ENCODE data around the gene PIP5K1B.

Gene PIP5K1B

DNA sequence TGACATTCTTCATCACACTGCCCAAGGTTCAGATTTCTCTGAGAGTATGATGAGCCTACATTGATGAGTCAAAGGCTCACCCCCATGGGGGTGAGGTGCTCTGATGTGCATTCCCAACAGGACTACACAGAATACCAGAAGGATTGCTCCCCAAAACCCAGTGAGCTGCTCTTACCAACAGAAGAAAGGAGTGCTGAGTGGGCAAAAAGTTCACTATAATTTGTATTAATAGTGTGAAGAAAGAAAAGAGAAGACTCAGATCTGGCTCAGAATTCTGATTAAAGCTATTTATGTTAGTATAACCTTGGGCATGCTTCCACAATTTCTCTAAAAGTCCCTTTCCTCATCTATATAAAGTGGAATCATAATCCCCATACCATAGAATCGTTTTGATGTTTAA, 262.8 kb downstream of the PIP5K1B start:
- Histone ChIP-seq H3K36me3 (replicated peaks; ENCODE audit: insufficient read depth, low read length) (no peaks in the 10 kb centered on the region), H3K4me2 (ENCODE audit: low read depth, low read length) (no peak overlapping the region), H3K79me2 (ENCODE audit: low read length) (no peaks in the 10 kb centered on the region), H2AFZ (ENCODE audit: low read length) (no peak overlapping the region), H3K9me2 (replicated peaks; ENCODE audit: insufficient read depth, low read length) (no peaks in the 10 kb centered on the region), H3K9me3 (replicated peaks; ENCODE audit: insufficient read depth, low read length) (no peaks in the 10 kb centered on the region), H3K9ac (ENCODE audit: low read length) (no peak overlapping the region), H3K4me3 (ENCODE audit: low read length) (no peak overlapping the region), H3F3A (ENCODE audit: insufficient read depth, low read length) (no peaks in the 10 kb centered on the region), H3K27me3 (replicated peaks; ENCODE audit: insufficient read depth, low read length) (no peaks in the 10 kb centered on the region), H4K20me1 (ENCODE audit: insufficient read depth, low read length) (no peaks in the 10 kb centered on the region), H3K4me1 (ENCODE audit: low read length) (no peaks in the 10 kb centered on the region), H3K27ac (ENCODE audit: low read length) (no peak overlapping the region)
- TF ChIP-seq, protein P1, sequence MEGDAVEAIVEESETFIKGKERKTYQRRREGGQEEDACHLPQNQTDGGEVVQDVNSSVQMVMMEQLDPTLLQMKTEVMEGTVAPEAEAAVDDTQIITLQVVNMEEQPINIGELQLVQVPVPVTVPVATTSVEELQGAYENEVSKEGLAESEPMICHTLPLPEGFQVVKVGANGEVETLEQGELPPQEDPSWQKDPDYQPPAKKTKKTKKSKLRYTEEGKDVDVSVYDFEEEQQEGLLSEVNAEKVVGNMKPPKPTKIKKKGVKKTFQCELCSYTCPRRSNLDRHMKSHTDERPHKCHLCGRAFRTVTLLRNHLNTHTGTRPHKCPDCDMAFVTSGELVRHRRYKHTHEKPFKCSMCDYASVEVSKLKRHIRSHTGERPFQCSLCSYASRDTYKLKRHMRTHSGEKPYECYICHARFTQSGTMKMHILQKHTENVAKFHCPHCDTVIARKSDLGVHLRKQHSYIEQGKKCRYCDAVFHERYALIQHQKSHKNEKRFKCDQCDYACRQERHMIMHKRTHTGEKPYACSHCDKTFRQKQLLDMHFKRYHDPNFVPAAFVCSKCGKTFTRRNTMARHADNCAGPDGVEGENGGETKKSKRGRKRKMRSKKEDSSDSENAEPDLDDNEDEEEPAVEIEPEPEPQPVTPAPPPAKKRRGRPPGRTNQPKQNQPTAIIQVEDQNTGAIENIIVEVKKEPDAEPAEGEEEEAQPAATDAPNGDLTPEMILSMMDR (IDR thresholded peaks at IDR 0.05; ENCODE audit: low read length) = no peak
- TF ChIP-seq EZH2 (optimal IDR thresholded peaks at IDR 0.05; ENCODE audit: low read depth, low read length) (no peak), EZH2phosphoT487 (IDR thresholded peaks at IDR 0.05; ENCODE audit: low read length) (no peak)
- DNase-seq = no peak

DNA sequence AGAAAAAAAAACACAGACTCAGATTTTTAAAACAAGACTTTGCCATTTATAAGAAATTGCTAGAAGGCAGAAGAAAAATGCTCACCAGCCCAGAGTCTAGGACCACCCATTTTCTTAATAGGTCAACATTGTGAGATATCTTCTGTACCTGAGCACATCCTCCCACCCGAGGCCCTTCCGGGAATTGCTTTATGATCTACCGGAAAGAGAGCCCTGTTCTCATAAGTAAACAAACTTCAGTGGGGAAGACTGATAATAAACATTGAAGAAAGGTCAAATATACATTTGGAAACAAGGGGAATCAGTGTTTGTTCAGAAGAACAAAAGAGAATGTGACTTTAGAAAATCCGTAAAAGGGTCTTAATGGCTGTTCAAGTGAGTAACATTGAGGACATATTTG, 264.5 kb downstream of the PIP5K1B start:
- no peaks in the 10 kb centered on the region for H3K79me2 ChIP-seq (ENCODE audit: low read length)
- DNase-seq = no peak
- TF ChIP-seq EZH2 (optimal IDR thresholded peaks at IDR 0.05; ENCODE audit: low read depth, low read length) (no peak), EZH2phosphoT487 (IDR thresholded peaks at IDR 0.05; ENCODE audit: low read length) (no peak)
- TF ChIP-seq, protein P1 (IDR thresholded peaks at IDR 0.05; ENCODE audit: low read length) = no peak
- no peaks in the 10 kb centered on the region for H4K20me1 ChIP-seq (ENCODE audit: insufficient read depth, low read length)
- no peak overlapping the region for H3K9ac ChIP-seq (ENCODE audit: low read length)
- no peaks in the 10 kb centered on the region for H3K9me3 ChIP-seq (replicated peaks; ENCODE audit: insufficient read depth, low read length)
- H3K9me2 ChIP-seq (replicated peaks; ENCODE audit: insufficient read depth, low read length) = no peaks in the 10 kb centered on the region
- H3K4me1 ChIP-seq (ENCODE audit: low read length) = no peaks in the 10 kb centered on the region
- no peak overlapping the region for H2AFZ ChIP-seq (ENCODE audit: low read length)
- H3K4me3 ChIP-seq (ENCODE audit: low read length) = no peak overlapping the region
- no peak overlapping the region for H3K27ac ChIP-seq (ENCODE audit: low read length)
- H3K27me3 ChIP-seq (replicated peaks; ENCODE audit: insufficient read depth, low read length) = no peaks in the 10 kb centered on the region
- H3F3A ChIP-seq (ENCODE audit: insufficient read depth, low read length) = no peaks in the 10 kb centered on the region
- H3K4me2 ChIP-seq (ENCODE audit: low read depth, low read length) = no peak overlapping the region
- H3K36me3 ChIP-seq (replicated peaks; ENCODE audit: insufficient read depth, low read length) = no peaks in the 10 kb centered on the region

DNA sequence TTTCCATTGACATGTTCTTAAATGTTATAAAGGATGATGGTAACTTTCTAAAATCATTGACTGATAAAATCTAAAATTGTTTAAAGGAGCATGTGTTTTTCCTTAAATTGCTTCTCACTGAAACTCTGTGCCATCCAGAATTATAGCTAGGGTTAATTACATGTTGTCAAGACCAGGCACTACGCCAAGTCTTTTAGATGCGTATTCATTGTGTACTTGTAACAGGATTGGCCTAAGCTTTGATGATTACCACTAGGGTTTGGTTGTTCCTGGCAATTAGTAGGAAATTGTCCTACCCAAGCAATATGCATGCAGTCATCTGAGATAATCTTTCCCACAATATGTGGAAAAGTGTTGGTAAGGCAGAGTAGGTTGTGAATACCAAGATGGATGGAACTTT, 265.1 kb downstream of the PIP5K1B start:
- Histone ChIP-seq H3K4me1 (ENCODE audit: low read length) (no peaks in the 10 kb centered on the region), H3K79me2 (ENCODE audit: low read length) (no peaks in the 10 kb centered on the region), H3K27ac (ENCODE audit: low read length) (no peak overlapping the region), H3K27me3 (replicated peaks; ENCODE audit: insufficient read depth, low read length) (no peaks in the 10 kb centered on the region), H2AFZ (ENCODE audit: low read length) (no peak overlapping the region), H3K4me3 (ENCODE audit: low read length) (no peak overlapping the region), H3K9ac (ENCODE audit: low read length) (no peak overlapping the region), H3K9me3 (replicated peaks; ENCODE audit: insufficient read depth, low read length) (no peaks in the 10 kb centered on the region), H3K4me2 (ENCODE audit: low read depth, low read length) (no peak overlapping the region), H3K36me3 (replicated peaks; ENCODE audit: insufficient read depth, low read length) (no peaks in the 10 kb centered on the region), H4K20me1 (ENCODE audit: insufficient read depth, low read length) (no peaks in the 10 kb centered on the region), H3K9me2 (replicated peaks; ENCODE audit: insufficient read depth, low read length) (no peaks in the 10 kb centered on the region), H3F3A (ENCODE audit: insufficient read depth, low read length) (no peaks in the 10 kb centered on the region)
- DNase-seq = no peak
- TF ChIP-seq EZH2phosphoT487 (IDR thresholded peaks at IDR 0.05; ENCODE audit: low read length) (no peak), EZH2 (optimal IDR thresholded peaks at IDR 0.05; ENCODE audit: low read depth, low read length) (no peak)
- TF ChIP-seq, protein P1 (IDR thresholded peaks at IDR 0.05; ENCODE audit: low read length) = no peak

All from MM.1S (cell line).